Prostate gland (tissue), 2 donors: ENCODE measurements around the gene YWHAB. TPM values are rescaled to one million over a fixed set of nuclear protein-coding genes. Genes with fewer than 3 reads are reported as not detected.

Experiments
- DNase-seq: peaks from one replicate; pipeline ENCODE4 v3.0.0-alpha.2; 2019; ENCODE audit warnings: low spot score
- H3K27ac ChIP-seq, 2 donors: fragments of 200-600 bp; sonication (generic); 2 replicates each; pipeline ENCODE4 v1.5.1; 2017 to 2019
- H3K27me3 ChIP-seq: fragments of 200-600 bp; sonication (generic); replicated peaks from 2 replicates; pipeline ENCODE4 v1.5.1; 2019; ENCODE audit not compliant: insufficient read depth
- H3K36me3 ChIP-seq, 2 donors: fragments of 200-600 bp; sonication (generic); 1 replicate in 1 of 2; 2 replicates in 1 of 2; pipeline versions ENCODE4 v1.5.1 to v1.8.1; 2017 to 2019
- H3K4me1 ChIP-seq: fragments of 200-600 bp; sonication (generic); replicated peaks from 2 replicates; pipeline ENCODE4 v1.5.1; 2019
- H3K4me3 ChIP-seq, 2 donors: fragments of 200-600 bp; sonication (generic); 2 replicates each; pipeline ENCODE4 v1.5.1; 2017 to 2019
- H3K9me3 ChIP-seq: fragments of 200-600 bp; sonication (generic); 2 replicates; pipeline ENCODE4 v1.5.1; 2017
- POLR2A ChIP-seq: fragments of 450-650 bp; IDR thresholded peaks from one replicate; pipeline ENCODE4 v1.6.1; 2016; ENCODE audit warnings: antibody characterized with exemption, mild to moderate bottlenecking
- POLR2AphosphoS5 ChIP-seq: sonication (generic); formaldehyde crosslinking; IDR thresholded peaks from one replicate; pipeline ENCODE4 v1.6.1; 2017; ENCODE audit warnings: antibody characterized with exemption
- WGBS: methylation state at CpG from one replicate; pipeline ENCODE4 v1.1.5; 2018; 5-methylcytosine and 5-hydroxymethylcytosine counted together
- intact Hi-C: fragments of 100-400 bp; cut with DNase I; formaldehyde crosslinking; loops from one replicate; pipeline ENCODE4 v1.14.2; 2022
- total RNA-seq, 2 donors: library from RNA; depleted of rRNA; stranded (reverse); fragments of >200 nt; gene quantifications; one replicate each; pipeline ENCODE4 v1.1.0, GENCODE V29; 2016
- TF ChIP-seq, protein P1 (sequence below), 4 experiments: fragments of 200-600 bp in 2 of 4; fragments of 450-650 bp in 2 of 4; sonication (generic) in 2 of 4; IDR thresholded peaks; 1 replicate in 3 of 4; 2 replicates in 1 of 4; pipeline ENCODE4 v1.5.1; 2016 to 2019; ENCODE audit warnings: antibody characterized with exemption in 4 of 4, mild to moderate bottlenecking in 2 of 4, moderate library complexity in 2 of 4

Gene YWHAB
- total RNA-seq, 2 donors from 2014 or later = 122 to 131 TPM

DNA sequence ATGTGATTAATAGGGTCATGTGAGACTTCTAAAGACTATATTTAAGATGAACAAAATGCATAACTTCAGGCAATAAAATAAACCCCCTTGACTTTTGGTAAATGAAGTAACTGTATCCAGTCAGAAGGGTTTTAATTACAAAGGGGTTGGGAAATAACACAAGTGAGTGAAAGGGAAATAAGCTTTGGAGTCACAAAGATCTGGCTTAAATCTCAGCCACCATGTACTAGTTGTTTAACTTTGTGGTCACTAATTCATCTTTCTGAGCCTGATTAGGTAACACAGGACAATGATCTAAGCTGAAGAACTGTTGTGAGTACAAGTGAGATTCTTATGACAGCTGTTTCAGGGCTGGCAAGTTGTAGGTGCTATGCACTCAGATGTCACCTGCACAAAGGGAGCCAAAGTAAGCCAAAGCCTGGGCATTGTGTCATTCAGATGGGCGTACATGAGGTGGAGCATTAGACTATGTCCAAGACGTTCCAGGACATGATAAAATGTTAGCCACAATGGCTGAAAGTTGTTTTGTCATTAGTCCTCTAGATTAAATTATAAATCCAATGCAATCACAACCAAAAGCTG lies 60.9 kb downstream of the YWHAB start:
- Histone ChIP-seq H3K27me3 (no peaks in the 10 kb centered on the region), H3K4me3 (no peak overlapping the region), H3K9me3 (no peaks in the 10 kb centered on the region), H3K27ac (no peak overlapping the region), H3K4me1 (no peaks in the 10 kb centered on the region), H3K36me3 (peaks cover 5 to 17% of the 10 kb centered on the region in 2 donors)
- WGBS = 79% methylated on average over 2 of the region's 2 CpGs
- no peak for DNase-seq
- intact Hi-C loops = no loop called here
- TF ChIP-seq POLR2AphosphoS5 (no peak), POLR2A (no peak)
- TF ChIP-seq, protein P1, sequence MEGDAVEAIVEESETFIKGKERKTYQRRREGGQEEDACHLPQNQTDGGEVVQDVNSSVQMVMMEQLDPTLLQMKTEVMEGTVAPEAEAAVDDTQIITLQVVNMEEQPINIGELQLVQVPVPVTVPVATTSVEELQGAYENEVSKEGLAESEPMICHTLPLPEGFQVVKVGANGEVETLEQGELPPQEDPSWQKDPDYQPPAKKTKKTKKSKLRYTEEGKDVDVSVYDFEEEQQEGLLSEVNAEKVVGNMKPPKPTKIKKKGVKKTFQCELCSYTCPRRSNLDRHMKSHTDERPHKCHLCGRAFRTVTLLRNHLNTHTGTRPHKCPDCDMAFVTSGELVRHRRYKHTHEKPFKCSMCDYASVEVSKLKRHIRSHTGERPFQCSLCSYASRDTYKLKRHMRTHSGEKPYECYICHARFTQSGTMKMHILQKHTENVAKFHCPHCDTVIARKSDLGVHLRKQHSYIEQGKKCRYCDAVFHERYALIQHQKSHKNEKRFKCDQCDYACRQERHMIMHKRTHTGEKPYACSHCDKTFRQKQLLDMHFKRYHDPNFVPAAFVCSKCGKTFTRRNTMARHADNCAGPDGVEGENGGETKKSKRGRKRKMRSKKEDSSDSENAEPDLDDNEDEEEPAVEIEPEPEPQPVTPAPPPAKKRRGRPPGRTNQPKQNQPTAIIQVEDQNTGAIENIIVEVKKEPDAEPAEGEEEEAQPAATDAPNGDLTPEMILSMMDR (IDR thresholded peaks at IDR 0.05) = no peak

DNA sequence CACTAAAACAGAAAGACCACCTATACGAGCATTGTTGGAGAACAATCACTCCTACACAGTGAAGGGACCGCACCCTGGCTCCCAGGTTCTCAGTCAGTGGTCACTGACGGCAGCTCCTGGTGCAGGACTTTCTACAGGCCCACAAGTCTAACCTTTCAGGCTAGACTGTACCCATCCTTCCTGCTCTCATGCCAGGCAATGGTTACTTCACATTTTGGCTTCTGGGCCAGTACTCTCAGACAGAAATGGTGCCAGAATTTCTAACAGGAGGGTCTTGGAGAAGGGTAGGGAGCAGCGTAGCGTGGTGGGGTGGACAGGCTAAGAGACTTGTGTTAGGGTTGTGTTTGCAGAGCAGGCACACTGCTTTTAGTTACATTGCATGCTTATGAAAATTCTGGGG lies 62.6 kb downstream of the YWHAB start:
- Histone ChIP-seq H3K36me3 (peaks cover 5 to 8% of the 10 kb centered on the region in 2 donors), H3K27ac (no peak overlapping the region), H3K27me3 (no peaks in the 10 kb centered on the region), H3K4me3 (no peak overlapping the region), H3K9me3 (no peaks in the 10 kb centered on the region), H3K4me1 (no peaks in the 10 kb centered on the region)
- TF ChIP-seq, protein P1 (IDR thresholded peaks at IDR 0.05) = no peak
- TF ChIP-seq POLR2AphosphoS5 (no peak), POLR2A (no peak)
- DNase-seq = no peak
- 94% methylated on average over 5 of the region's 5 CpGs for WGBS
- intact Hi-C loops = no loop called here

DNA sequence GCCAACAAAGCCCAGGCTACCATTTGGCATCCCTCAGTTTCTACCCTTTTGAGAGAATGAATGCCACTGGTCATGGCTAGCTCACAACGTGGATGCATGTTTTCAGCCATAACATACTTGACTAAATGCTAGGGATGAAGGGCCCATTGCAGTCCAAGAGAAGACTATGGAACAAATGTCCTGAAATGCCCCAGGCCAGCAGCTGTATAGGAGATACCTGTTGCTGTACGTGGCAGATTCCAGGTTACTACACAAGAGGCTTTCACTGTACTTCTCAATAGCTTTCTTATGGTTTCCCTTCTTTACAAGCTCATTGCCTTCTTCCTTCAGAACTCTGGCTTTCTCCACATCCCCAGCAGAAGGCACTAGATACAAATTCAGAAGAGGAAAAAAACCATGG lies 63.0 kb downstream of the YWHAB start:
- TF ChIP-seq, protein P1 (IDR thresholded peaks at IDR 0.05) = no peak
- TF ChIP-seq POLR2A = no peak
- TF ChIP-seq POLR2AphosphoS5 = no peak
- intact Hi-C loops = no loop called here
- peaks cover 5 to 8% of the 10 kb centered on the region in 2 donors for H3K36me3 ChIP-seq

DNA sequence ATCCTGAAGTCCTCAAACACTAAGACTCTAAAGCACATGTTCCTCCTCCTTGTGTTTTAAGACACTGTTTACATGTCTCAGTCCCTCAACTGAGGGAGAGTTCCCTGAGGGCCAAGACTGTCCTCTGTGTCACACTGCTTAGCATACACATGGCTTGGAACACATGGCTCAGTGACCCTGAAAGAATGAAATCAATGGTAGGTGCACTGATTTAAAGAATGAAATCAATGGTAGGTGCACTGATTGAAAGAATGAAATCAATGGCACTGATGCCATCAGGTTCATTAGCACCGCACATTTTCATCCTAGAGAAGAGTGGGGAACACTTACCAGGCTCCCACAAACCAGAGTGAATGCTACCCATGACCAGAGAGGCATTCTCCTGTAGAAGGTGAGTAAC lies 64.9 kb downstream of the YWHAB start:
- DNase-seq = no peak
- Histone ChIP-seq H3K27ac (no peak overlapping the region), H3K4me3 (no peak overlapping the region), H3K36me3 (peaks cover 5 to 8% of the 10 kb centered on the region in 2 donors), H3K9me3 (no peaks in the 10 kb centered on the region), H3K27me3 (no peaks in the 10 kb centered on the region), H3K4me1 (no peaks in the 10 kb centered on the region)
- no peak for TF ChIP-seq POLR2AphosphoS5
- TF ChIP-seq POLR2A = no peak
- TF ChIP-seq, protein P1 (IDR thresholded peaks at IDR 0.05) = no peak
- WGBS = 100% methylated on average over 1 of the region's 1 CpG
- intact Hi-C loops = no loop called here

More for the DNA sequence above, 63.0 kb downstream of the YWHAB start:
- Histone ChIP-seq H3K9me3 (no peaks in the 10 kb centered on the region), H3K27me3 (no peaks in the 10 kb centered on the region), H3K4me1 (no peaks in the 10 kb centered on the region), H3K4me3 (no peak overlapping the region), H3K27ac (no peak overlapping the region)
- DNase-seq = no peak
- 92% methylated on average over 2 of the region's 2 CpGs for WGBS

DNA sequence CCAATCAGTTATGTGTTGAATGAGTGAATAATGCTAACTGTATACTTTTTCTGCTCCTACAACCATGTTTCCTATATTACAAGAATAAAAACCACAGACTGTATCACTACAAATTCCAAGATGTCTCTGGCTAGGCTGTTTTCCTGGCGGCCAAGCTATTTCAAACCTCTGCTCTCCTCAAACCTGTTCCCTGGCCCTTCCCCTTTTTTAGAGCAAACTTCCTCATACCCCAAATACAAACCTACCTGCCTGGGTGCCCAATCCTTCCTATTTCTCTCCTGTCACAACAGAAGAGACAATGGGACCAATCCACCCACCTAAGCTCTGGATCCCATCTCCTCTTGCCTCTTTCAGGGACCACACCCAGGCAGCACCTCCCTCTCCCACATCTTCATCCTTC lies 67.2 kb downstream of the YWHAB start:
- no peaks in the 10 kb centered on the region for H3K4me1 ChIP-seq
- 54% methylated on average over 1 of the region's 1 CpG for WGBS
- TF ChIP-seq, protein P1 (IDR thresholded peaks at IDR 0.05) = no peak
- no peak for TF ChIP-seq POLR2AphosphoS5
- TF ChIP-seq POLR2A = no peak
- no peak for DNase-seq
- H3K36me3 ChIP-seq = peaks cover 5 to 8% of the 10 kb centered on the region in 2 donors
- intact Hi-C loops = no loop called here
- no peak overlapping the region for H3K4me3 ChIP-seq
- H3K9me3 ChIP-seq = no peaks in the 10 kb centered on the region
- no peak overlapping the region for H3K27ac ChIP-seq
- no peaks in the 10 kb centered on the region for H3K27me3 ChIP-seq
